ENCODE data around the gene RNF180.

Gene RNF180

GRCh38 chr5:64164166-64164565, 1.5 kb upstream of the RNF180 start:
- no peak for ATAC-seq
- TF ChIP-seq ISL1 (CRISPR knock-in tag; IDR thresholded peaks at IDR 0.05), result no peak
- TF ChIP-seq ZNF70 (CRISPR knock-in tag; IDR thresholded peaks at IDR 0.05), result no peak
- no peak for TF ChIP-seq CREB5 (CRISPR knock-in tag; IDR thresholded peaks at IDR 0.05; ENCODE audit: low read depth)
- no peak for TF ChIP-seq ESRRG (CRISPR knock-in tag; IDR thresholded peaks at IDR 0.05)
- TF ChIP-seq ZFP30 (CRISPR knock-in tag; IDR thresholded peaks at IDR 0.05), result no peak

- TF ChIP-seq ESRRG (CRISPR knock-in tag; IDR thresholded peaks at IDR 0.05), result no peak
- no peak for TF ChIP-seq ZFP3 (CRISPR knock-in tag; IDR thresholded peaks at IDR 0.05)
- TF ChIP-seq TCF4 (CRISPR knock-in tag; IDR thresholded peaks at IDR 0.05; ENCODE audit: borderline replicate concordance), result no peak
- TF ChIP-seq CSRNP3 (CRISPR knock-in tag; IDR thresholded peaks at IDR 0.05), result no peak
- TF ChIP-seq PPARA (CRISPR knock-in tag; IDR thresholded peaks at IDR 0.05; ENCODE audit: borderline replicate concordance), result no peak
- no peak for TF ChIP-seq GLIS3 (CRISPR knock-in tag; IDR thresholded peaks at IDR 0.05)
- no peak for TF ChIP-seq TOX (CRISPR knock-in tag; IDR thresholded peaks at IDR 0.05; ENCODE audit: borderline replicate concordance)
- TF ChIP-seq SNAI2 (CRISPR knock-in tag; IDR thresholded peaks at IDR 0.05), result no peak
- TF ChIP-seq RARB (CRISPR knock-in tag; IDR thresholded peaks at IDR 0.05), result no peak
- no peak for TF ChIP-seq ZNF70 (CRISPR knock-in tag; IDR thresholded peaks at IDR 0.05)
- TF ChIP-seq OSR1 (CRISPR knock-in tag; IDR thresholded peaks at IDR 0.05), result no peak
- no peak for TF ChIP-seq ZFP30 (CRISPR knock-in tag; IDR thresholded peaks at IDR 0.05)
- no peak for TF ChIP-seq ZNF8 (CRISPR knock-in tag; IDR thresholded peaks at IDR 0.05)
- ATAC-seq, result no peak
Measured at GRCh38 chr5:64165160-64165499, 513 bp upstream of the RNF180 start.

- ATAC-seq, result no peak
- no peak for TF ChIP-seq ZNF70 (CRISPR knock-in tag; IDR thresholded peaks at IDR 0.05)
- no peak for TF ChIP-seq ZC3H10 (CRISPR knock-in tag; IDR thresholded peaks at IDR 0.05)
- no peak for TF ChIP-seq SNAI2 (CRISPR knock-in tag; IDR thresholded peaks at IDR 0.05)
- no peak for TF ChIP-seq ZFP3 (CRISPR knock-in tag; IDR thresholded peaks at IDR 0.05)
- TF ChIP-seq BACH2 (CRISPR knock-in tag; IDR thresholded peaks at IDR 0.05; ENCODE audit: borderline replicate concordance), result no peak
- TF ChIP-seq ARNTL (CRISPR knock-in tag; IDR thresholded peaks at IDR 0.05; ENCODE audit: borderline replicate concordance, low read depth), result no peak
- TF ChIP-seq CSRNP3 (CRISPR knock-in tag; IDR thresholded peaks at IDR 0.05), result no peak
- TF ChIP-seq TOX (CRISPR knock-in tag; IDR thresholded peaks at IDR 0.05; ENCODE audit: borderline replicate concordance), result no peak
- no peak for TF ChIP-seq ISL1 (CRISPR knock-in tag; IDR thresholded peaks at IDR 0.05)
- TF ChIP-seq RARB (CRISPR knock-in tag; IDR thresholded peaks at IDR 0.05), result no peak
- TF ChIP-seq POU6F1 (CRISPR knock-in tag; IDR thresholded peaks at IDR 0.05; ENCODE audit: borderline replicate concordance, low read depth), result no peak
- no peak for TF ChIP-seq PPARA (CRISPR knock-in tag; IDR thresholded peaks at IDR 0.05; ENCODE audit: borderline replicate concordance)
- TF ChIP-seq CREB5 (CRISPR knock-in tag; IDR thresholded peaks at IDR 0.05; ENCODE audit: low read depth), result no peak
- no peak for TF ChIP-seq GLIS3 (CRISPR knock-in tag; IDR thresholded peaks at IDR 0.05)
Measured at GRCh38 chr5:64166201-64166959, 737 bp downstream of the RNF180 start.

GRCh38 chr5:64176301-64176700, 10.7 kb downstream of the RNF180 start:
- ATAC-seq, result no peak
- TF ChIP-seq CSRNP3 (CRISPR knock-in tag; IDR thresholded peaks at IDR 0.05) (no peak), CSDC2 (CRISPR knock-in tag; IDR thresholded peaks at IDR 0.05) (no peak), ZC3H10 (CRISPR knock-in tag; IDR thresholded peaks at IDR 0.05) (no peak), TCF4 (CRISPR knock-in tag; IDR thresholded peaks at IDR 0.05; ENCODE audit: borderline replicate concordance) (no peak), CREB5 (CRISPR knock-in tag; IDR thresholded peaks at IDR 0.05; ENCODE audit: low read depth) (no peak), PPARA (CRISPR knock-in tag; IDR thresholded peaks at IDR 0.05; ENCODE audit: borderline replicate concordance) (no peak), ARNTL (CRISPR knock-in tag; IDR thresholded peaks at IDR 0.05; ENCODE audit: borderline replicate concordance, low read depth) (no peak), RARB (CRISPR knock-in tag; IDR thresholded peaks at IDR 0.05) (no peak), TSHZ2 (CRISPR knock-in tag; IDR thresholded peaks at IDR 0.05) (no peak)
